ENCODE data around the gene PRPF40B. TPM values are rescaled to one million over a fixed set of nuclear protein-coding genes. Genes with fewer than 3 reads are reported as not detected.

PRPF40B gene
- total and polyA plus RNA-seq, 2 donors (not counting 1 experiment from before 2014, with no cell fraction given) = 11.7 to 23.7 TPM

DNA sequence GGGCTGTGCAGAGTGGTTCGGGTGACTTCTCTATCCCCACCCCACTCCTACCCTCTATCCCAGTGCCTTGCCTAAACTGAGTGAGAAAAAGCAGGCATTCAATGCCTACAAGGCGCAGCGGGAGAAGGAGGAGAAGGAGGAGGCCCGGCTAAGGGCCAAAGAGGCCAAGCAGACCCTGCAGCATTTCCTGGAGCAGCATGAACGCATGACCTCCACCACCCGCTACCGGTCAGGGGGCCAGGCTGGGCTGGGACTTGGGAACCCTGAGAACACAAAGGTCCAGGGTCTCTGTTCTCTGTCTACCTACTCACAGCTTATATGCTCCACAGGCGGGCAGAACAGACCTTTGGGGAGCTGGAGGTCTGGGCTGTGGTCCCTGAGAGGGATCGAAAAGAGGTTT lies 11.7 kb downstream of the PRPF40B start:
- intact Hi-C loops (cut with micrococcal nuclease) = no loop called here
- peaks cover 21% of the 10 kb centered on the region for H3K4me1 Mint-ChIP-seq
- ChIA-PET POLR2A (interaction anchor here (2.0 kb wide), 1 partner anchor 12 kb away, joined by 8 read pairs; the partner anchor contains the start of gene PRPF40B), CTCF (interaction anchor here (0.6 to 8.5 kb wide), 12 partner anchors 10 to 280 kb away, joined by 3 to 118 read pairs (median 7); partner anchors contain the start of genes FMNL3, PRPF40B and TMBIM6)
- no peaks in the 10 kb centered on the region for H3K9me3 ChIP-seq (ENCODE audit: control extremely low read depth in 1 of 3, control insufficient read depth in 2 of 3, insufficient read depth in 1 of 3, low read length in 2 of 3)
- H3K27me3 ChIP-seq (replicated peaks in 1 of 4; ENCODE audit: control extremely low read depth in 1 of 4, control insufficient read depth in 3 of 4, insufficient read depth in 4 of 4, low read length in 3 of 4) = no peaks in the 10 kb centered on the region
- H3K4me1 ChIP-seq (ENCODE audit: control insufficient read depth in 2 of 2, insufficient read depth in 2 of 2, low read length in 2 of 2) = peaks cover 13 to 18% of the 10 kb centered on the region in 2 donors
- H2AFZ ChIP-seq (ENCODE audit: insufficient read depth, low read depth, low read length, poor library complexity, severe bottlenecking) = no peak overlapping the region
- H3K4me3 Mint-ChIP-seq = no peak overlapping the region
- no peaks in the 10 kb centered on the region for H3K36me3 ChIP-seq (replicated peaks in 1 of 2; ENCODE audit: control extremely low read depth in 1 of 2, control insufficient read depth in 1 of 2, extremely low read depth in 1 of 2, insufficient read depth in 2 of 2, low read length in 1 of 2)
- 93% methylated on average over 5 of the region's 9 CpGs for WGBS (ENCODE audit: insufficient coverage)
- H3K27ac ChIP-seq (ENCODE audit: low read length in 2 of 2) = no peak overlapping the region
- H3K9ac ChIP-seq (ENCODE audit: low read length) = no peak overlapping the region
- DNase-seq (no peak), ATAC-seq (ENCODE audit: low read depth) (no peak)
- no peaks in the 10 kb centered on the region for H3K27me3 Mint-ChIP-seq
- no peak for TF ChIP-seq EZH2 (IDR thresholded peaks at IDR 0.05; ENCODE audit: borderline replicate concordance, insufficient read depth, low read depth, low read length, poor library complexity, severe bottlenecking)
- H3K79me2 ChIP-seq (ENCODE audit: control insufficient read depth, insufficient read depth, low read length) = no peaks in the 10 kb centered on the region
- no peak overlapping the region for H3K4me2 ChIP-seq (replicated peaks; ENCODE audit: low read depth, low read length, poor library complexity, severe bottlenecking)
- H3K9me3 Mint-ChIP-seq (ENCODE audit: insufficient read depth) = no peaks in the 10 kb centered on the region
- no peak overlapping the region for H3K4me3 ChIP-seq (ENCODE audit: control extremely low read depth in 1 of 5, extremely low read depth in 1 of 5, insufficient read depth in 1 of 5, low read depth in 2 of 5, low read length in 4 of 5)
- no peaks in the 10 kb centered on the region for H4K20me1 ChIP-seq (ENCODE audit: control insufficient read depth, insufficient read depth, low read length, poor library complexity, severe bottlenecking)
- H3K27ac Mint-ChIP-seq = no peak overlapping the region

DNA sequence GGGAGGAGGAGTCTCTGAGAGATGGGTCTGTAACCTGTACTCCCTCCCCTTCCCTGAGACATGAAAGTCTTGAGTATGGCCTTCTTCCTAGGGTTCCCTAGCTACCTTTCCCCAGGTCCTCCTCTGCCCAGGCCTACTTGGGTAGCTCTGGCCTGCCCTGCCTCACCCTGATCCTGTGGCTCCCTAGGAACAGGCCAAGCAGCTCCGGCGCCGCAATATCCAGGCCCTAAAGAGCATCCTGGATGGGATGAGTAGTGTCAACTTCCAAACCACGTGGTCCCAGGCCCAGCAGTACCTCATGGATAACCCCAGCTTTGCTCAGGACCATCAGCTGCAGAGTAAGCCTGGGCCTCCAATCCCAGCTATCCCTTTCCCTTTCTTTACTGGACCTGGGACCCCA lies 12.3 kb downstream of the PRPF40B start:
- Histone ChIP-seq H3K36me3 (replicated peaks in 1 of 2; ENCODE audit: control extremely low read depth in 1 of 2, control insufficient read depth in 1 of 2, extremely low read depth in 1 of 2, insufficient read depth in 2 of 2, low read length in 1 of 2) (no peaks in the 10 kb centered on the region), H2AFZ (ENCODE audit: insufficient read depth, low read depth, low read length, poor library complexity, severe bottlenecking) (no peak overlapping the region), H3K4me3 (ENCODE audit: control extremely low read depth in 1 of 5, extremely low read depth in 1 of 5, insufficient read depth in 1 of 5, low read depth in 2 of 5, low read length in 4 of 5) (no peak overlapping the region), H3K4me2 (replicated peaks; ENCODE audit: low read depth, low read length, poor library complexity, severe bottlenecking) (no peak overlapping the region), H3K27ac (ENCODE audit: low read length in 2 of 2) (no peak overlapping the region), H4K20me1 (ENCODE audit: control insufficient read depth, insufficient read depth, low read length, poor library complexity, severe bottlenecking) (no peaks in the 10 kb centered on the region), H3K79me2 (ENCODE audit: control insufficient read depth, insufficient read depth, low read length) (no peaks in the 10 kb centered on the region), H3K4me1 (ENCODE audit: control insufficient read depth in 2 of 2, insufficient read depth in 2 of 2, low read length in 2 of 2) (peaks cover 13 to 18% of the 10 kb centered on the region in 2 donors), H3K9ac (ENCODE audit: low read length) (no peak overlapping the region), H3K27me3 (replicated peaks in 1 of 4; ENCODE audit: control extremely low read depth in 1 of 4, control insufficient read depth in 3 of 4, insufficient read depth in 4 of 4, low read length in 3 of 4) (no peaks in the 10 kb centered on the region), H3K9me3 (ENCODE audit: control extremely low read depth in 1 of 3, control insufficient read depth in 2 of 3, insufficient read depth in 1 of 3, low read length in 2 of 3) (no peaks in the 10 kb centered on the region)
- no peak overlapping the region for H3K4me3 Mint-ChIP-seq
- intact Hi-C loops (cut with micrococcal nuclease) = loop anchor here (2.0 kb wide), 1 partner anchor 71 kb away; the partner anchor contains the start of gene FMNL3
- DNase-seq = no peak
- ATAC-seq (ENCODE audit: low read depth) = no peak
- peaks cover 21% of the 10 kb centered on the region for H3K4me1 Mint-ChIP-seq
- no peaks in the 10 kb centered on the region for H3K9me3 Mint-ChIP-seq (ENCODE audit: insufficient read depth)
- WGBS (ENCODE audit: insufficient coverage) = 96% methylated on average over 4 of the region's 4 CpGs
- H3K27me3 Mint-ChIP-seq = no peaks in the 10 kb centered on the region
- TF ChIP-seq EZH2 (IDR thresholded peaks at IDR 0.05; ENCODE audit: borderline replicate concordance, insufficient read depth, low read depth, low read length, poor library complexity, severe bottlenecking) = no peak
- TF ChIP-seq, protein P1, sequence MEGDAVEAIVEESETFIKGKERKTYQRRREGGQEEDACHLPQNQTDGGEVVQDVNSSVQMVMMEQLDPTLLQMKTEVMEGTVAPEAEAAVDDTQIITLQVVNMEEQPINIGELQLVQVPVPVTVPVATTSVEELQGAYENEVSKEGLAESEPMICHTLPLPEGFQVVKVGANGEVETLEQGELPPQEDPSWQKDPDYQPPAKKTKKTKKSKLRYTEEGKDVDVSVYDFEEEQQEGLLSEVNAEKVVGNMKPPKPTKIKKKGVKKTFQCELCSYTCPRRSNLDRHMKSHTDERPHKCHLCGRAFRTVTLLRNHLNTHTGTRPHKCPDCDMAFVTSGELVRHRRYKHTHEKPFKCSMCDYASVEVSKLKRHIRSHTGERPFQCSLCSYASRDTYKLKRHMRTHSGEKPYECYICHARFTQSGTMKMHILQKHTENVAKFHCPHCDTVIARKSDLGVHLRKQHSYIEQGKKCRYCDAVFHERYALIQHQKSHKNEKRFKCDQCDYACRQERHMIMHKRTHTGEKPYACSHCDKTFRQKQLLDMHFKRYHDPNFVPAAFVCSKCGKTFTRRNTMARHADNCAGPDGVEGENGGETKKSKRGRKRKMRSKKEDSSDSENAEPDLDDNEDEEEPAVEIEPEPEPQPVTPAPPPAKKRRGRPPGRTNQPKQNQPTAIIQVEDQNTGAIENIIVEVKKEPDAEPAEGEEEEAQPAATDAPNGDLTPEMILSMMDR (IDR thresholded peaks at IDR 0.05) = no peak
- ChIA-PET CTCF (interaction anchor here (0.6 to 8.5 kb wide), 17 partner anchors 9 to 280 kb away, joined by 3 to 118 read pairs (median 6); partner anchors contain the start of genes FMNL3, PRPF40B and TMBIM6), POLR2A (interaction anchor here (2.0 kb wide), 1 partner anchor 13 kb away, joined by 8 read pairs; the partner anchor contains the start of gene PRPF40B)
- H3K27ac Mint-ChIP-seq = no peak overlapping the region

Measured in B cell (primary cell).